ENCODE results near the gene SMYD2.

Gene SMYD2

DNA sequence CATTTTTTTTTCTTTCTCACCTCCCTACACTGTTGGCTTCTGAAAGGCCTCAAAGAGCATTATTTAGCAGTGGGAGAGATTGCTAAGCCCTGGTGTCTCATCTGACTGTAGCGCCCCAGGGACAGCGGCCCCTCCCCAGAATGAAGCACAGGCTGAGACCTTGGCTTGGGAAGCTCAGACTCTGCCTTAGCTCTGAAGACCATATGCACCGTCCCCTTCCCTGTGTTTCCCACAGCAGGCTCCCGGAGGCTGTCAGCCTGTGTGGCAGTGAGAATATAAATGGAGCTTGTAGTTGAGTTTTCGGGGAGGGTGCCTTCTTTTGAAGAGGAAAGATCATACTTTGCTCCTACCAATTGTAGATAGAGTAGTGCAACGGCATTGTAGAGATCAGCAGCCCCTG lies 25.3 kb downstream of the SMYD2 start:
- DNase-seq, result no peak

- no peak for DNase-seq
Measured at GRCh38 chr1:214310010-214310409, 29.1 kb downstream of the SMYD2 start.

- no peak for DNase-seq
Measured at GRCh38 chr1:214310777-214311690, 30.1 kb downstream of the SMYD2 start.

DNA sequence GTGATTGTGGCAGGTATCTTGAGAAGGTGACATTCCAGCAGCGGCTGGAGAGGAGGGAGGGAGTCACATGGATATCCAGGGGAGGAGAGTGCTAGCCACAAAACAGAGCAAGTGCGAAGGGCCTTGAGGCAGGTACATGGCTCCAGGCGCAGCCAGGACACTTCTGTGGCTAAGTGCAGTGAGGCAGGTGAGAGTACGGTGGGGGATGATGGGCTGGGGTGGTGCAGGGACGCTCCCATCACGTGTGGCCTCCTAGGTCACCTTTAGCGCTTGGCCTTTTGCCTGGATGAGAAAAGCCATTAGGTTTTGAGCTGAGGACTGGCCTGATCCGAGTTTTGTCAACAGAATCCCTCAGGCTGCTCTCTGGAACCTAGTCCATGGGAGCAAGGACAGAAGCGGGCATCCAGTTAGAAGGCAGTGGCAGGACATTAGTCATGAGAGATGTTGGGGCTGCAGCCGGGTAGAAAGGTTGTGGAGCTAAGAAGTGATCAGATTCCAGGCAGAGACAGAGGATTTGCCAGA lies 31.6 kb downstream of the SMYD2 start:
- no peak for DNase-seq

DNA sequence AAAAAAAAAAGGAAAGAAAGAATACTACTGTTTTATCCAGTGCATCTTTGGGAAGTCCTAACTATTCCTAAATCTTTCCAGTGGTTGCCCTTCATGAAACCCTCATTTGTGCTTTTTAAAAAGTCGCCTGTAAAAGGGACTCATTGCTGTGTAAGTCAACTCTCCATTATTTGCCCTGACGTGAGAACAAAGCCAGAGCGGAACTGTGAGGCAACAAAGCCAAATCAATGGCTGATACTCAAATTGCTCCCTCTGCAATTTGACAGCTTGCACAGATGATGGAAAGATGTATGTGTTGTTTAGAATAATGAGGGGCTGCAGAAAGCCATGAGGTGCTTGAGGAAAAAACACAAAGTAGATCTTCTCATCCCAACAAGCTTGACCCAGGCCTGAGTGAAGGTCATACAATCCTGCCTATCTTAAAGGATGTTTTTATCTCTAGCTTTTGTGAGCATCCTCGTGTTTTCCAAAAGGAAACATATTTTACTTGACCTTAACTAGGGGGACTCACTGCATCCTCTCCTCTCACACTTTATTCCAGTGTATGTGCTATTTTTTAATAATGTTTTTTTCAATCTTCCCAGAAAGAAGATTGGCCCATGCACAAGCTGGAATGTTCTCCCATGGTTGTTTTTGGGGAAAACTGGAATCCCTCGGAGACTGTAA lies 33.4 kb downstream of the SMYD2 start:
- peak; percentile 67 for DNase-seq

DNA sequence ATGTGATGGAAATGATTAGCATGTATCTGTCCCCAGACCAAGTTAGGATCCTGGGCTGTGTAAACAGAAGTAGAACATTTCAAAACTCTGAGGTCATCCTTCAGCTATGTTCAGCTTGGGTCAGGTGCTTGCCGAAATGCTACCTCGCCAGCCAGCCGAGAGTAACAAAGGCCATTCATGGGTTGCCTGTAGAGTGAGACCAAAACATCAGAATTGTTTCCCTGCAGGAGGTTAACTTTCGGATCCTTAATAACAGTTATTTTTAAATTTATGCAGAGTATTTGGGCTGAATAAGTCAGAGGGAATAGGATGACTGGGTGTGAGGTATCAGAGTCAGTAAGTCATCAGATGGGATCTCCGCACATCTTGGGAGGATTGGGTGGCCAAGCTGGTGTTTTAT lies 35.6 kb downstream of the SMYD2 start:
- no peak for DNase-seq

DNA sequence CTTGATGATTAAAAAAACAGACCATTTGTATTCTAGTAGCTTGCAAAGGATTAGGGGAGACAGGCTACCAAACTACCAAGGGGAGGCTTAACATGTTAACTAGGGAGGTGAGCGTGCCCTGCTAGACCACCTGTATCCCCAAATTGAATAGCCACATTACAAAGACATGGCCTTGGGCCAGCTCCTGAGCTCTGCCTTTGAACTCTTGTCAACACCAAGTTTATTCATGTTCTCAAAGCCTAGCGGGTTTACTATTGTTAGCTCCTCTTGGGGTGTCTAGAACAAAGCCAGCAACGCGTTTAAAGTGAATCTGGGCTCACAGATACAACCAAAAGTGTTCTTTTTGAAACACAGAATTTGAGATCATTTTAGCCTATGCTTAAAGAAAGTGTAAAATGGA lies 36.3 kb downstream of the SMYD2 start:
- DNase-seq, result no peak

DNA sequence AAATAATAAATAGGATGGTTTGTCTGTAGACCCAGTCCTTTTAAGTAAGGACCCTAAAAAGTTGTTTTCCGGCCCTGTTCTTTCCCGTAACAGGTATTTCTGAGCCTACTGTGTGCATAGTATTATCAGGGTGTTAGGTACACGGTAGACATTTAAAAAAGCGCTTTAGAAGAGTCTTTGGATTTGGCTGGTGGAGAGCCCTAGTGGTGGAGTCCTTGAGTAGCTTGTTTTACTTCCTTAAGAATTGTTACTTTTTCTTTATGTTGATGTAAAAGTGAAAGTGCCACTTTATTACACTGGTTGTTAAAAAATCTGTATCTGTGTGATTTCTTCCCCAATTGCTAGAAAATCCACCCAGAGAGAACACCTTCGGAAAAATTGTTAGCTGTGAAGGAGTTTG lies 36.8 kb downstream of the SMYD2 start:
- no peak for DNase-seq

DNA sequence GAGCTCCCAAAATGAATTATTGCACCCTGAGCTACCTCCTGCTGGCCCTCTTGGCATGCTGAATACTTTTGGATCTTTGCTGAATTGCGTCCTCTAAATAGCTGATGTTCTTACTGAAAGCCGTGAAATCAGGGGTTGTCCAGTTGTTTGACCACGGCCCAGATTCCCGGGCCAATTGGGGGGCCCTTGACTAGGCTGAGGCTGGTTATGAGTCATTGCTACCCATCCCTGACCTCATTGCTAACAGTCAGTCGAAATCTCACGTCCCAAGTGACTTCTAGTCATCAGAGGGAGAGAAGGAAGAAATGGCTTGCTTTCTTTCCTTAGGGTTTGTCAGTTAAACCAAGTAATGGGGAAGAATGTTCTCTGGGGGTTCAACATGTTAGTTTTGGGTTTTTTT lies 37.4 kb downstream of the SMYD2 start:
- no peak for DNase-seq

DNA sequence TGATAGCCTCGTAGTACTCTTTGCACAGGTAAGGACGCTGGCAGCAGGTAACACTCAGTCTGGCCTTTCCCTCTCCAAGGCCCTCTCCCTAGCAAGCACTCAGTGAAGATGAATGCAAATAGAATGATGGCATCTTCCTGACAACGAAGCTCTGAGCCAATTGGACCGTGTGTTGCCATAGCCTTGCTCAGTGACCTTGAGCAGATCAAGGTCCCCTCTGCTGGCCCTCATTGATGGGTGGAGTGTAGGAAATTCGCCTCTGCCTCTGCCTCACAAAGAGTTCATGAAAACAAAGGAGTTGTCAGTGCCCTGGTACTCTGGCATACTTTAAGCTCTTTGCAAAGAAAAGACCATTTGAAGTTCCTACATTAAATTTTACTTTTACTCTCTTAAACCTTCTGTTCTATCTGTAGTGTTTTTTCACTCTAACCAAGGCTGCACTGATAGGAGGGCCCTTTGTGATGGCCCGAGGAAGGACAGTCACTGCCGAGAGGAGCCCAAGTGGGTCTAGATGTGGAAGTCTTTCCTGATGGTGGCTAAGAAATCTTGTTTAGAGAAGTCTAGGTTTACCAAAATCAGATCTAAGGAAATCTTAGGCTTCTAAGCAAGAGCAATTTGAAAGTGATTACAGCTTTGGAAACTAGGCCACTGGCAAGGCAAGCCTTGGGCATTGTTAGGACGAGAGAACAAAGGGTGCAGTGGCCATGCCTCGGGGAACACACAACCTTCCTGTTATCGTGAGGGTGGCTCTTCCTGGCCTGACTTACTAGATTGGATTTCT lies 38.2 kb downstream of the SMYD2 start:
- DNase-seq, result no peak

DNA sequence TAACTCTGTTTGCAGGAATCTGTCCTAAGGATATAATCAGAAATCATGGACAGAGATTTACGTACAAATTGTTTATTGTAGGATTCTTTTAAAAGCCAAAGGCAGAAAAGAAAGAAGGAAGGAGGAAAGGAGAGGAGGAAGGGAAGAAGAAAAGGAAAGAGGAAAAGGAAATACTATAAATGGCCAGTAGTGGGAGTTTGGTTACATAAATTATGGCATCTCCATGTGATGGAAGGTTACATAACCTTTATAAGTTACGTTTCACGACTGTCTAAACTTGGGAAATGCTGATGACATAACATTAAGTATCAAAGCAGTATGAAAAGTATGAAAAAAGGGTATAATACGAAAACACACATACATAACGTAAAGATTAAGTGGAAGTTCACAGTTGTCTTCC lies 39.0 kb downstream of the SMYD2 start:
- no peak for DNase-seq

GRCh38 chr1:214321705-214322453 lies 40.9 kb downstream of the SMYD2 start:
- DNase-seq, result no peak

DNA sequence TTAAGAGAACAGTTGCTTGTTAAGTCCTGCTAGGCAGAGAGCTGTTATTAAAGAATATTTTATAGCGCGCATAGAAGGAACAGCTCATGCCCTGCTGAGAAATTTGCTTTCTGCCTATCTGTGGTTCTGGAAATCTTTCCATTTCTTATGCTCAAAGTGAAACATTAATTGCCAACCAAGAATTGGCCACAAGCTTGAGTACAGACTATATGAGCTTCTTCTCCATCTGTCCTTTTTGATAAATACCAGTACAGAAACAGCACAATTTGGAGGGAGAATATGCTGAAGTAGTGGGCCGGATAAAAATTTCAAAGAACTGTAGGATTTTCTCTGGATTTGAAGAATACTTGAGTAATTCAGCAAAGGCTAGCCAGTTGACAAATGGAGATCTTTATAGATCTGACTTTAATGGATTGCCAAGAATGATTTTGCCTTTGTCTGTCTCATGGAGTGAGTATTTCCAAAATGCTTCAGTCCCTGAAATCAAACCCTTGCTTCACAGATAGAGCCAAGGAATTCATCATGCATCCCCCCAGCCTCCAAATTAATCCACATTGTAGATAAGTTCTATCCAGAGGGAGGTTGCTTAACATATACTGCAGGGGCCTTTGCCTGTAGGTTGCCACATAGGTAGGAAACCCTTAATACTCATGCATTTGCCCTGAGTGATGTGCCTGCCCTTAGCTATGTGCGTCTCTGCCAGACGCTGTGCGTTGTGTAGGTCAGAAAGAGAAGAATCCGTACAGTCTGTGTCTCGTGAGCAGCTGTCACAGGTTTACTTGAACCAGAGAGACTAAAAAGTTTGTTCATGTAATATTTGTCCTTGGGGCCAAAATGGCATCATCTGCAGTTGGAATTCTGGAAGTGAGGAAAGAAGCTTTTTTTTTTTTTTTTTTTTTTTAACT lies 44.2 kb downstream of the SMYD2 start:
- DNase-seq, result no peak

- DNase-seq, result no peak
Measured at GRCh38 chr1:214326406-214326805, 45.4 kb downstream of the SMYD2 start.

DNA sequence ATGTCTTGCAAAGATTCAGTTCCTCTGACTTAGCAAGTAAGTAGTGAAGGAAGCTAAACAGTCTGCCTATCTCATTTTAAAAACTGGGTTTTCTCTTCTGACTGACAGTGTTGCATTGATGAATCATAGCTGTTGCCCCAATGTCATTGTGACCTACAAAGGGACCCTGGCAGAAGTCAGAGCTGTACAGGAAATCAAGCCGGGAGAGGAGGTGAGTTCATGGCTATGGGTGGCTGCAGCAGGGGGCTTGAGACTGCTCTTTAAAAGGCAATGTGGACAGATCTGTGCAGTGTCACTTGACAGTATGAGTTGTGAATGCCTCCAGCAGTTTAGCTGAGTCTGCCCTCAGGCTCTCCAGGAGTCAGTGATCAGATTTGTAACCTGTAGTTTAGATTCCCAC lies 46.6 kb downstream of the SMYD2 start:
- no peak for DNase-seq

- DNase-seq, result peak; percentile 72
Measured at GRCh38 chr1:214328770-214329469, 48.0 kb downstream of the SMYD2 start.

- no peak for DNase-seq
Measured at GRCh38 chr1:214329470-214330220, 48.7 kb downstream of the SMYD2 start.

DNA sequence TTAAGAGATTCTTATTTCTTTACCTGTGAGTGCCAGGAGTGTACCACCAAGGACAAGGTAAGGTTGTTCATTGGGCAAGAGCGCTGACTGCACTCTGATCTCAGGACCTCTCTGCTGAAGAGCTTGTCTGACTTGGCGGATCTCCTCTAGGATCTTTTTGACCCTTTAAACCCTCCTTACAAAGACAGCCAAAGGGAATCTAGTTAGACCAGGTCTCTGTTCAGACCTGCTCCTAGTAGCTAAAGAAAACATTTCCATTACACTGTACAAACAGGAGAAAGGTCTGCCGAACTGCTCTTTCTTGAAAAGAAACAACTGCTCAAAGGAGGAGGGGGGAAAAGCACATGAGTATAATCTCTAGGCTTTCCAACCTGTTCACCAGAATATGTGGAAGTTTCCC lies 49.3 kb downstream of the SMYD2 start:
- no peak for DNase-seq

DNA sequence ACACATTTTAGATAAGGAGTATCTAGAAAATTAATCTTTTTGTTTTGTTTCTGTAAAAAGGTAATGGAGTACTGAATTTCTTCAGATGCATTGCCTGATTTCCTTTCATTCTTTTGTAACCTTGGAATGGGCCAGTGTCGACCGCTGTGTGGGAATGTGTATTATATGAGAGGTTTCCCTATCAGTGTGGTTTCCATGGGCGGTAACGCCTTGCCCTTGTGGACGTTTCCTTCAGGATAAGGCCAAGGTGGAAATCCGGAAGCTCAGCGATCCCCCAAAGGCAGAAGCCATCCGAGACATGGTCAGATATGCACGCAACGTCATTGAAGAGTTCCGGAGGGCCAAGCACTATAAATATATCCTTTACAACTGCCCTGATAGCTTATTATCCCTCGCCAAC lies 49.8 kb downstream of the SMYD2 start:
- DNase-seq, result no peak

GRCh38 chr1:214331180-214331579 lies 50.2 kb downstream of the SMYD2 start:
- no peak for DNase-seq

Measured in NCI-H146 (cell line).